ENCODE results near the gene ROR2. TPM values are rescaled to one million over a fixed set of nuclear protein-coding genes. Genes with fewer than 3 reads are reported as not detected.

ROR2 gene
- total RNA-seq, 2 experiments from 2014 or later: 0.08 to 0.14 TPM

DNA sequence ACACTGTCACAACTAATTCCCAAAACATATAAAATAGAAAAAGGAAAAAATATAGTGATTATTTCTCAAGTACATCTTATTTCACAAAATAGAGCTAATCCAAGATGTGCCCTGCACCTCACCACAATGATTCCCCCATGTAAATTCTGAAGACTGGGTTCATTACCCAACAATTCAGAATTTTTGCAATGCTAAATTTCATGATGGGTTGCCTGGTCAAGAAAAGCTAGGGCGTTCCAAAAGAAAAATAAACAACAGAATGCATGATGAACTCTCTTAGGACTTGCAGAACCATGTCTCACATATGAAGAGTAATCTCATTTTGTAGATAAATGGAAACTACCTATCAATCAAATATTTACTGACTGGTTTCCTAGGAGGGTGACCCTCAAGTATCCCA lies 266.8 kb downstream of the ROR2 start:
- POLR2A ChIA-PET: no interaction called here
- no peaks in the 10 kb centered on the region for H3K9me3 Mint-ChIP-seq
- ATAC-seq (ENCODE audit: low read depth): no peak
- DNase-seq: no peak
- H3K27me3 Mint-ChIP-seq: peaks cover 18% of the 10 kb centered on the region
- peaks cover 5% of the 10 kb centered on the region for H3K4me1 Mint-ChIP-seq
- no peak overlapping the region for H3K27ac Mint-ChIP-seq
- no peak overlapping the region for H3K4me3 Mint-ChIP-seq
- no peaks in the 10 kb centered on the region for H3K36me3 Mint-ChIP-seq

DNA sequence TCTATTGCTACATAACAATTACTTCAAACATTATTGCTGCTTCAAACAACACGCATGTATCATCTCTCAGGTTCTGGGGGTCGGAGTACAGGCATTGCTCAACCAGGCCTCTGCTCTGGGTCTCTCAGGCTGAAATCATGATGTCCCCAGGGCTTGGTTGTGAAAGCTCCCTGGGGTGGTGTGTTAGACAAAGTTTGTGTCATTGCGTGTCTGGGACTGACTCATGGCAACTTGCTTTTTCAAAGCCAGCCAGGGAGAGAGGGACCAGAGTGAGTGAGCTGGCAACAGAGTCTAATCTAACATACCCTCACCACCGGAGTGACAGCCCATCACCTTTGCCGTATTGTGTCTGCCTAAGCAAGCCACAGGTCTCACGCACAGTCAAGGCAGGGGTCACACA lies 267.2 kb downstream of the ROR2 start:
- POLR2A ChIA-PET: no interaction called here
- Mint-ChIP-seq H3K4me3 (no peak overlapping the region), H3K9me3 (no peaks in the 10 kb centered on the region), H3K27me3 (peaks cover 19% of the 10 kb centered on the region), H3K27ac (no peak overlapping the region), H3K36me3 (no peaks in the 10 kb centered on the region), H3K4me1 (peaks cover 5% of the 10 kb centered on the region)
- ATAC-seq (ENCODE audit: low read depth) (no peak), DNase-seq (no peak)

DNA sequence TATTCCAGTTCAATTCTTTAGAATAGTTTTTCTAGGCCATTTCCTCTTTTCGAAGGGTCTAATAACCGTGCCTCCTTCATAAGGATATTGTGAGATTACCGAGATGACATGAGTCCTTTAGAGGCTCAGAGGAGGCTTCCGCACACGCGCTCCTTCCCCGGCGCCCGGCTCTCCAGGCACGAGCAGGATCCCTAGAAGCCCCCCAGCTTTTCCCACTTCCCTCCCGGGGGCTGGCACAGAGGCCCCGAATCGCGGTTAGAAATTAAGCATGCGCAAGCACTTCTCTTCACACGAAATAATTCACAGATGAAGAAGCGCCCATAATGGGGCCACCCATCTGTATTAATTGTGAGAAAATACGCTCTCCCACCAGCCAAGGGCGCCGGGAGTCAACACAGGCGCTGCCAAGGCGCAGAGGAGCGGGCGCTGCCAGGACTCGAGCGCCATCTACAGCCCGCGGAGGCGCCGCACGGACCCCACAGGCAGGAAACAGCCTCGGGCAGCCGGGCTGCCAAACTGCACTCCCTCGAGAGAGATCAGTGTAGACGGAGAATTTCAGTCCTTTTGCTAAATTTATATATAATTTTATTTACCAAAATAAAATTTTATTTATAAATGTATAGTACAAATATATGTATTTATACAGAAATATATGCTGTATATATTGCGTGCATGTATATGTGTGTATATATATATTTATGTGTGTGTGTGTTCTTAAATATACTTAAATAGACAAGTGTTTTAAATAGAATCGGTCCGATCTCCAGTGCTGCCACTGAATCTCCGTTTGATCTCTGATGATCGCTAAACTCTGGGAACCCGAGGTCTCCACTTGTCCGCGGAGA lies 268.3 kb downstream of the ROR2 start:
- POLR2A ChIA-PET: no interaction called here
- peak; percentile 85 for DNase-seq
- Mint-ChIP-seq H3K4me1 (peaks cover 5% of the 10 kb centered on the region), H3K9me3 (no peaks in the 10 kb centered on the region), H3K27ac (no peak overlapping the region), H3K4me3 (peak overlapping the region; percentile 49), H3K36me3 (no peaks in the 10 kb centered on the region), H3K27me3 (peaks cover 26% of the 10 kb centered on the region)
- ATAC-seq (ENCODE audit: low read depth): peak; percentile 98

DNA sequence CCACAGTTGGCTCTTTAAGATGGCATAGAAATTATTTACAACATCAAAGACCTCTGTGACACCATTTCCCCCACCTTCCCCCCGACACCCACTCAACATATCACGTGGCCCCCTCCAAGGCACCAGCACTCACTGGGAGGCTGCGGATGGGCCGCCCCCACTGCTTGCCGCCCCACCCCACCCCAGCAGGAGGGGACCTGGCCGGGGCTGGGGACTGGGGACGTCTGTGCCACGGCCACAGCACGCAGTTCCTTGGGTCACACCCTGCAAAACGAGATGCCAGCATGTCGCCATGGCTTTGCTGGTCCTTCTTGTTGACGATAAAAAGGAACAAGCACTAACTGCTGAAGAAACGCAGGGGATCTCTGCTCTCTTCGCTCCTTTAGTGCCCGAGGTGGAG lies 269.0 kb downstream of the ROR2 start:
- no peak for DNase-seq
- Mint-ChIP-seq H3K27me3 (peaks cover 28% of the 10 kb centered on the region), H3K27ac (no peak overlapping the region), H3K4me1 (peaks cover 5% of the 10 kb centered on the region), H3K36me3 (no peaks in the 10 kb centered on the region), H3K9me3 (no peaks in the 10 kb centered on the region), H3K4me3 (no peak overlapping the region)
- ATAC-seq (ENCODE audit: low read depth): no peak
- POLR2A ChIA-PET: no interaction called here

DNA sequence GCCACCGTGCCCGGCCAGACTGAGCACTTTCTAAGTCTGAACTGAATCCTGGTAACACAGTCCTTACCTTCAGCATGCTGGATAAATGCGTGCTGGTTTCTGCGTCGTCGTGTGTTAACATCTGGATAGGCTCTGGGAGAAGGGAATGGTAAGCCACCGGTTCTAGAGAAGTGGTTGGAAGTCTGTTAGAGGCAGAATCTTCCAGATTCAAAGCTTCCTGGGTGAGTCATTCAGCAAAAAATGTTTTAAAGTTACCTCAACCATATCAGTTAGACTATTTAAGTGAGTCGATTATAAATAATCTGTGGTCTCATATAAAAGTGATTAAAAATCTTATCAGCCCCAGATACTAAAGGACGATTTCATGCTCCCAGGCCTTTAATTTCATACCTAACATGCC lies 269.9 kb downstream of the ROR2 start:
- no peak overlapping the region for H3K4me3 Mint-ChIP-seq
- DNase-seq: no peak
- POLR2A ChIA-PET: no interaction called here

DNA sequence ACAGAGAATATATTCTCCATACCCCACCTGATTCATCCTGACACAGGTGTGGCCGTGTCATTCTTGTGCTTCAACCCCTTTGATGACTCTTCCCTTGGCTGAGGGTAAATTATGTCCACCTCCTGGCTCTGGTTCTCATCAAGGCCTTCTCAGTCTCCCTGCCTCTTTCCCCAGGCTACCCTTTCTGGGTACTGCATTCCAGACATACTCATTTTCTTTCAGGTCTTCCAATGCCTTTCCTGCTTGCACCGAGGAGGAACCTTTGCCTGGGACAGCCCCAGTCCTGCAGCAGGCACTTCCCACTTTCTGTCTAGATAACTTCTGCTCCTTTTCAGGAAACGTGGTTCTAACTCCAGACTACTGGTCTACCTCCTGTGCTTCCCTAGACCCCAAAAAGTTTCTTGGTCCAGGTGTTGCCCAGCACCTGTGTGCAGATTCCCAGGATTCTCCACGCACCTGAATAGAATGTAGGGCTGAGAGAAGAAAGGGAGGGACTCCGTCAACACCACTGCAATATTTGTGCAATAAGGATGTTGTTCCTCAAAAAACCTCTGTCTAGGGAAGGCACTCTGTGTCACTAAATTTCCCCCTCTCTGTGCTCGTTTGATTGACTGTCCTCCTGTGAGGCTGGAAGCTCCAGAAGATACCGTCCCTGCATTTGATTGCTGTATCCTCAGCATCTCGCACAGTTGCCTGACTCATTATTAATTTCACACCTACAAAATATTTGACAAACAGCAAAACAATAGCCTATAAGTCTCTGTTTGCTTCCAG lies 271.0 kb downstream of the ROR2 start:
- DNase-seq: no peak
- POLR2A ChIA-PET: no interaction called here
- Mint-ChIP-seq H3K9me3 (no peaks in the 10 kb centered on the region), H3K4me3 (no peak overlapping the region), H3K27me3 (peaks cover 43% of the 10 kb centered on the region), H3K4me1 (peaks cover 5% of the 10 kb centered on the region), H3K36me3 (no peaks in the 10 kb centered on the region), H3K27ac (no peak overlapping the region)
- ATAC-seq (ENCODE audit: low read depth): no peak

More for the DNA sequence above, 269.9 kb downstream of the ROR2 start:
- Mint-ChIP-seq H3K36me3 (no peaks in the 10 kb centered on the region), H3K9me3 (no peaks in the 10 kb centered on the region), H3K27me3 (peaks cover 35% of the 10 kb centered on the region), H3K4me1 (peaks cover 5% of the 10 kb centered on the region), H3K27ac (no peak overlapping the region)
- no peak for ATAC-seq (ENCODE audit: low read depth)

DNA sequence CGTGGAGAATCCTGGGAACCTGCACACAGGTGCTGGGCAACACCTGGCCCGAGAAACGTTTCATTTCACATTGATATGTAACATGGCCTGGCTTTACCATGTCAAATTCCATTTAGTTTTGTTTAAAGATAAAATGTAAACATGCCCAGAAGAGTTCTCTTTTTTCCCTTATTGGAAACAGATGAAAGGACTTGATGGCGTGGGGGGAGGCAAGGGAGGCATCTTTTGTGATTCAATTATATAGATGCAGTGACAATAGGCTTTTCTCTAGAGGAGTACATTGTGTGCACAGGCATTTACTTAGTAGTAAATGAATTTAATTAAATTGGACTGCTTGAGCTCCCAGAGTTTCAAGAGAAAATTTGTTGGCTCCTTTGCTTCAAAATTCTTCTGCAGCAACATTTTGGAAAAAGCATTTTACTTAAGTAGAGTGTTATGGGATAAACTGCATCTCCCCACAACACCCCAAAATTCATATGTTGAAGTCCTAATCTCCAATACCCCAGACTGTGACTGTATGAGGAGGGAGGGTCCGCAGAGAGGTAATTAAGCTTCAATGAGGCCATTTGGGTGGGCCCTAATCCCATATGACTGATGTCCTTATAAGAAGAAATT lies 272.1 kb downstream of the ROR2 start:
- Mint-ChIP-seq H3K27ac (no peak overlapping the region), H3K9me3 (no peaks in the 10 kb centered on the region), H3K4me1 (peaks cover 5% of the 10 kb centered on the region), H3K36me3 (no peaks in the 10 kb centered on the region), H3K4me3 (no peak overlapping the region), H3K27me3 (peaks cover 47% of the 10 kb centered on the region)
- POLR2A ChIA-PET: no interaction called here
- ATAC-seq (ENCODE audit: low read depth) (no peak), DNase-seq (no peak)

DNA sequence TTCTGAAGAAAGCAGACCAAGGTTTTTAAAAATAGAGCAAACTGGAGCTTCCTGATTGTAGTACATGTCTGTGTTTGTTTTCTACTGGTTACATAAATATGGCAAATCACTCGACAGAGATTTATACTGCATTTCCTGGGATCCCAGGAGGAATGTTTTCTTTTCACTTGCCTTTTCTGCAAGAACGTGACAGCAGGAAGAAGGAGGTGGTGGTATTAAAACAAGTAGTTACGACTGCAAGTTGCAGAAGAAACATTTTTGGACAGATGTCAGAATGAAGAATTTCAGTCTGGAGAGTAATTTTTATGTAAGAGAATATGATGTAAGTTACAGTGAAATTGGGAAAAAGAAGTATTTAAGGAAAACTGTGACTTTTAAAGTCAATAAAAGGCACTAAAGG lies 272.7 kb downstream of the ROR2 start:
- Mint-ChIP-seq H3K9me3 (no peaks in the 10 kb centered on the region), H3K4me3 (no peak overlapping the region), H3K4me1 (peaks cover 5% of the 10 kb centered on the region), H3K27ac (no peak overlapping the region), H3K36me3 (no peaks in the 10 kb centered on the region), H3K27me3 (peaks cover 50% of the 10 kb centered on the region)
- POLR2A ChIA-PET: no interaction called here
- DNase-seq: no peak
- no peak for ATAC-seq (ENCODE audit: low read depth)

DNA sequence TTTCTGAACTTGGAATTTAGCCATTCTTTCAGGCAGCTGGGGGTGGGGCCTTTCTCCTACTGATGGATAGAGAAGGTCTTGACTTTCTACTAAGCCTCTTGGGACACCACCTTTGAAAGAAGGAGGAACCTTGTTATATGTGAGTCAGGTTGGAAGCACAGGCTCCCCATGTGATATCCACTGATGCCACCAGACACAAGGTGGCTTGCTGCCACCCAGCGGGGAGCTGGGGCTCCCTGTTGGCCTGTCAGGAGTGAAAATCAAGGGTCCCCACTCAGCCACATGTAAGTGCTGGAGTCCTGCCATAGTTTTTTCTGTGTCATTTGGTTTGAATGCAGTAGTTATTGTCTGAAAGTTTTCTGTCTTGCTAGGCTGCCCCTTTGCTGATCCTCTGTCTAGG lies 274.0 kb downstream of the ROR2 start:
- DNase-seq: no peak
- H3K4me1 Mint-ChIP-seq: no peaks in the 10 kb centered on the region
- ATAC-seq (ENCODE audit: low read depth): no peak
- no peaks in the 10 kb centered on the region for H3K36me3 Mint-ChIP-seq
- no peak overlapping the region for H3K27ac Mint-ChIP-seq
- peaks cover 62% of the 10 kb centered on the region for H3K27me3 Mint-ChIP-seq
- H3K9me3 Mint-ChIP-seq: no peaks in the 10 kb centered on the region
- H3K4me3 Mint-ChIP-seq: no peak overlapping the region
- POLR2A ChIA-PET: no interaction called here

DNA sequence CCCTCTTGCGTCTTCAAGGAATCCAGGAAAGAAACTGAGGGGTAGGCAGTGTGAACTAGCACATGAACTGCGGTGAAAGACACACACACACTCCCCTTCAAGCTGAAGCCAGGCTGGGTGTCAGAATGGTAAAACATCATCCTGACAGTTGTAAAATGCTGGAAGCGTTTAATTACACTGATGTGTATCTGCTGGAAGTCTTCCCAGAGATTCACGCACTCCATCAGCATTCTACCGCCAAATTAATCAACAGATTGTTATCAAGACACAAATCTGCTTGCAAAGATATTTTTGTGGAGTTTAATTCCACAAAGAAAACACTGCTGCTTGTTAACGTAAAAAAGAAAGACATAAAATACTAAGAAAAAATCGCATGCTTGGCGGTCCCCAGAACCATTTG lies 285.4 kb downstream of the ROR2 start:
- peaks cover 11% of the 10 kb centered on the region for H3K27me3 Mint-ChIP-seq
- DNase-seq (no peak), ATAC-seq (ENCODE audit: low read depth) (no peak)
- H3K36me3 Mint-ChIP-seq: no peaks in the 10 kb centered on the region
- no peaks in the 10 kb centered on the region for H3K9me3 Mint-ChIP-seq
- no peaks in the 10 kb centered on the region for H3K4me1 Mint-ChIP-seq
- H3K27ac Mint-ChIP-seq: no peak overlapping the region
- POLR2A ChIA-PET: no interaction called here
- H3K4me3 Mint-ChIP-seq: no peak overlapping the region

DNA sequence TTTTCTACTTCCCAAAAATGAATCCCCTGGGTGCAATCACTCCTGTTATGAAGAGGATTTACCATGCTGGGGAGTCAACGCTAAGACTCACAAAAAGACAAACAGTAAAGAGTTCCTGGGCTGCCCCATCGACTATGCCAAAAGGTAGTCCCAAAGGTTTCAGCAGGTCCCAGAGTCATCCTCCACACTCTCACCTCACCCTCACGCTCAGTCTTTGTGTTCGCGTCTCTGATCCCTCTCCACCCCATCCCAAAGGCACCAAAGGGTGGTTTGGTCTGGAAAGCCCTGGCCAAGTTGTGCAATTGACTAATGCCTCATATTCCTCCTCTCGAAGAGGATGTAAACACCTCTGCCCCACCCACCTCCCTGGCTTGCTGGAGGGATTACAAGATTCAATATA lies 286.2 kb downstream of the ROR2 start:
- Mint-ChIP-seq H3K36me3 (no peaks in the 10 kb centered on the region), H3K27ac (no peak overlapping the region), H3K4me1 (no peaks in the 10 kb centered on the region), H3K27me3 (peaks cover 9% of the 10 kb centered on the region), H3K4me3 (no peak overlapping the region), H3K9me3 (no peaks in the 10 kb centered on the region)
- POLR2A ChIA-PET: no interaction called here
- ATAC-seq (ENCODE audit: low read depth) (no peak), DNase-seq (no peak)

DNA sequence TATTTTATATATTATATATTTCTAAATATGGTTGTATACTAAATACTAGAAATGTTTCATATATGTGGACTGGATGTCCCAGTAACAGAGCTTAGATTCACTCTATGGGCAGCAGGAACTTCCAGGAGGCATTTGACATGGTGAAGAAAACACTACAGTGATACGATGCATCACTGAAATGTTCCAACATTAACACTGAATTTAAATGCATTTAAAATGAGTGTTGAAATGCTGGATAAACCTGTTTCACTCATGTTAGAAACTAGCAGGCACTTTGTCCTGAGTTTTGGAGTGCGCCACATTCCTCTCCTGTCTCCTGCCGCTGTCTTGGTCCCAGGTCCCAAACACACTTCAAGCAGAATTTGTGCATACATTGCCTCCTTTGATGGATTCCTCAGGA lies 288.6 kb downstream of the ROR2 start:
- POLR2A ChIA-PET: no interaction called here
- no peak overlapping the region for H3K4me3 Mint-ChIP-seq
- no peaks in the 10 kb centered on the region for H3K4me1 Mint-ChIP-seq
- H3K27me3 Mint-ChIP-seq: peaks cover 3% of the 10 kb centered on the region
- H3K36me3 Mint-ChIP-seq: no peaks in the 10 kb centered on the region
- H3K27ac Mint-ChIP-seq: no peak overlapping the region
- no peaks in the 10 kb centered on the region for H3K9me3 Mint-ChIP-seq
- DNase-seq (no peak), ATAC-seq (ENCODE audit: low read depth) (no peak)

DNA sequence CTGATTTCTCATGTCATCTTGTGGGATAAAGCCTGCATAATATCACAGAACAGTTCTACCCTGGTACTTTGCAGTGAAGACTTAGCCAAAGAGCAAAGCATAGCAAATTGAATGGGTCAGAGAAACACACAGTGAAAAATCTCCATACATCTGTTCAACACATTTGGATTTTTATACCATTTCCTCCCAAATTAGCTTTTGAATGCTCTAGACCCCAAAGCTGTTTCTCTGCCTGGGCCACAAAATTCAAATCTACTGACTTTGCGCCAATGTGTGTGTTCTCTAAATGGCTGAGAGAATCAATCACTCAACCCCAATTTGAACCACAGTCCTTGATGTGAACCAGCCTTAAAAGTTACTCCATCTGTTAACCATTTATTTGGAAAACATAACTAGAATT lies 289.5 kb downstream of the ROR2 start:
- H3K9me3 Mint-ChIP-seq: no peaks in the 10 kb centered on the region
- no peak overlapping the region for H3K4me3 Mint-ChIP-seq
- DNase-seq: no peak
- no peaks in the 10 kb centered on the region for H3K36me3 Mint-ChIP-seq
- no peaks in the 10 kb centered on the region for H3K4me1 Mint-ChIP-seq
- POLR2A ChIA-PET: no interaction called here
- H3K27ac Mint-ChIP-seq: no peak overlapping the region
- H3K27me3 Mint-ChIP-seq: peaks cover 6% of the 10 kb centered on the region
- ATAC-seq (ENCODE audit: low read depth): no peak

All from activated naive CD8-positive, alpha-beta T cell treated with anti-CD3 and anti-CD28 coated beads, Interleukin-2, amount 10 ng/mL, durations not matched to agents 7 days and 5 days (primary cell).